Upper lobe of right lung (tissue), 1 donor: ENCODE measurements around the gene ALS2CL. TPM values are rescaled to one million over a fixed set of nuclear protein-coding genes. Genes with fewer than 3 reads are reported as not detected.
A peak's percentile ranks its signal among the peaks of the same experiment; 100 is the strongest.

Experiments used
- ATAC-seq: fragments of 200-7000 bp; cut with Tn5 transposase; one replicate; pipeline ENCODE4 v1.9.1; 2020; ENCODE audit warnings: mild to moderate bottlenecking, moderate library complexity
- DNase-seq: peaks from one replicate; pipeline ENCODE4 v3.0.0-alpha.2; 2020
- H3K27ac ChIP-seq: fragments of 200-600 bp; one replicate; pipeline ENCODE4 v1.8.0; 2022
- H3K27me3 ChIP-seq: fragments of 200-600 bp; one replicate; pipeline ENCODE4 v1.8.0; 2022; ENCODE audit warnings: mild to moderate bottlenecking
- H3K36me3 ChIP-seq: fragments of 200-600 bp; one replicate; pipeline ENCODE4 v1.8.0; 2022
- H3K4me1 ChIP-seq: fragments of 200-600 bp; one replicate; pipeline ENCODE4 v1.8.0; 2022
- H3K4me3 ChIP-seq: fragments of 200-600 bp; one replicate; pipeline ENCODE4 v1.8.0; 2022; ENCODE audit warnings: mild to moderate bottlenecking
- H3K9me3 ChIP-seq: fragments of 200-600 bp; one replicate; pipeline ENCODE4 v1.8.0; 2022
- intact Hi-C: fragments of 100-400 bp; cut with DNase I; formaldehyde crosslinking; loops from one replicate; pipeline ENCODE4 v1.11.0; 2022
- total RNA-seq: library from RNA; stranded (reverse); fragmentation: NEBNext Ultra II Directional; extraction: Animal tissue kit (Norgen Biotek cat#: 25700); gene quantifications from one replicate; pipeline ENCODE4 v1.2.1, GENCODE V29; 2021
- TF ChIP-seq, protein P1 (sequence below): fragments of 200-600 bp; IDR thresholded peaks from one replicate; pipeline ENCODE4 v1.8.0; 2022; ENCODE audit warnings: antibody characterized with exemption
- donor health status: DM: no; HTN: yes; CAD: no; lungs with severe emphysema.

ALS2CL gene
- total RNA-seq, 1 donor from 2014 or later, result 64.5 TPM

DNA sequence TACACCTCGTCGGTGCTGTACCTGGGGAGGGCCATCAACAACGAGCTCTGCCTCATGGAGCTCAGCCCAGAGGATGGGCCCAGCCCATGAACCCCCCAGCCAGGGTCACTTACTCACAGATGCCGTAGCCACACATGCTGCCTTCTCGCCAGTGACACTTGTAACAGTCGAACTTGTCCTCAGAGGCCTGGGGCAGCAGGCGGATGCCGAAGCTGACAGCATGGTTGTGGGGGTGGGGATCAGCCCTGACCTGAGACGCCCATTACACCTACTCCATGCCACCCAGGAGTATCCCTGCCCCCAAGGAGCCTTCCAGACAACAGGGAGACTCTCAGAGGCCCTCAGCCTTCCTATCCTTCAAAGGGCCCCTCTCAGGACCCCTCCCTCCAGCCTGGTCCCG, 12.1 kb downstream of the ALS2CL start:
- Histone ChIP-seq H3K9me3 (no peaks in the 10 kb centered on the region), H3K36me3 (peaks cover 4% of the 10 kb centered on the region), H3K4me1 (no peaks in the 10 kb centered on the region), H3K4me3 (no peak overlapping the region), H3K27me3 (no peaks in the 10 kb centered on the region), H3K27ac (no peak overlapping the region)
- DNase-seq (no peak), ATAC-seq (no peak)
- intact Hi-C loops, result no loop called here
- TF ChIP-seq, protein P1, sequence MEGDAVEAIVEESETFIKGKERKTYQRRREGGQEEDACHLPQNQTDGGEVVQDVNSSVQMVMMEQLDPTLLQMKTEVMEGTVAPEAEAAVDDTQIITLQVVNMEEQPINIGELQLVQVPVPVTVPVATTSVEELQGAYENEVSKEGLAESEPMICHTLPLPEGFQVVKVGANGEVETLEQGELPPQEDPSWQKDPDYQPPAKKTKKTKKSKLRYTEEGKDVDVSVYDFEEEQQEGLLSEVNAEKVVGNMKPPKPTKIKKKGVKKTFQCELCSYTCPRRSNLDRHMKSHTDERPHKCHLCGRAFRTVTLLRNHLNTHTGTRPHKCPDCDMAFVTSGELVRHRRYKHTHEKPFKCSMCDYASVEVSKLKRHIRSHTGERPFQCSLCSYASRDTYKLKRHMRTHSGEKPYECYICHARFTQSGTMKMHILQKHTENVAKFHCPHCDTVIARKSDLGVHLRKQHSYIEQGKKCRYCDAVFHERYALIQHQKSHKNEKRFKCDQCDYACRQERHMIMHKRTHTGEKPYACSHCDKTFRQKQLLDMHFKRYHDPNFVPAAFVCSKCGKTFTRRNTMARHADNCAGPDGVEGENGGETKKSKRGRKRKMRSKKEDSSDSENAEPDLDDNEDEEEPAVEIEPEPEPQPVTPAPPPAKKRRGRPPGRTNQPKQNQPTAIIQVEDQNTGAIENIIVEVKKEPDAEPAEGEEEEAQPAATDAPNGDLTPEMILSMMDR, result no peak

DNA sequence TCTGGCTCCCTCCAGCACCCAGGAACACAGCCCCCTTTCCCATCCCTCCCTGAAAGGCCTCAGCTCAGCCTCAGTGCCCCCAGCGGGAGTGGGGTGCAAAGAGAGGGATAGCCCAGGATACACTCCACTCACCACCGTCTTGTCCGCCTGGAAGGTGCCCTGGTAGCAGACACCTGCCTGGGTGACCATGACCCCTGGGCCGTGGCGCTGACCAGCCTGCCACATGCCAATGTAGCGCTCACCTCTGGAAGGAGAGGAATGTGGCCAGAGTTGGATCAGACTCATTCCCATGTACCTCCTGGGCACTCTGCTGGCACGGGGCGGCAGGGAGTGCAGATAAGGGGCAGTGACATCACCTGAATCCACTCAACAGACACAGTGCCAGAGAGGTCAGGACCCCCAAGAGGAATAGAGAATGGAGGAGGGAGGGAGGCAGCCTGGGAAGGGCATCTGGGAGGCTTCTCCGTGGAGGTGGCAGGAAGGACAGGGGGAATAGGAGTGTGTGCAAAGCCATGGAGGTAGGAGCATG, 13.1 kb downstream of the ALS2CL start:
- Histone ChIP-seq H3K4me1 (no peaks in the 10 kb centered on the region), H3K9me3 (no peaks in the 10 kb centered on the region), H3K36me3 (peaks cover 6% of the 10 kb centered on the region), H3K27ac (no peak overlapping the region), H3K4me3 (no peak overlapping the region), H3K27me3 (no peaks in the 10 kb centered on the region)
- no peak for ATAC-seq
- no peak for DNase-seq
- TF ChIP-seq, protein P1, result no peak
- intact Hi-C loops, result no loop called here

DNA sequence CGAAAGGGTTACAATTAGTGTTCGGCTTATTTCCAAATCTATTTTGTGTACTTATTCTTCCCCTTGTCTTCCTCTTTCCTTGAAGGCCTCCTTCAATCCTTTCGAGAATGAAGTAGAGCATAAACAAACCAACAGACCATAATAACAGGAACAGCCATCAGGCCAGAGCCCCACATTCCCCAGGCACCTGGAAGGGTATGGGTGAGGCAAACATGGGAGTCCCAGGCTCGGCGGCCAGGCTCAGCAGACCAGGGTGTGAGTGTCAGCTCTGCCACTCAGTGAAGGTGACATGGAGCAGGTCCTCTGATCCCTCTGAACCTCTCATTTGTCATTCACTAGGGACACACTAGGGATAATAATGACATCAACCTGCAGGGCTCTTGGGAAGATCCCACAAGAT, 13.8 kb downstream of the ALS2CL start:
- no peaks in the 10 kb centered on the region for H3K9me3 ChIP-seq
- DNase-seq (no peak), ATAC-seq (no peak)
- peaks cover 10% of the 10 kb centered on the region for H3K36me3 ChIP-seq
- H3K4me1 ChIP-seq, result no peaks in the 10 kb centered on the region
- H3K27me3 ChIP-seq, result no peaks in the 10 kb centered on the region
- TF ChIP-seq, protein P1, result no peak
- intact Hi-C loops, result no loop called here
- no peak overlapping the region for H3K4me3 ChIP-seq
- H3K27ac ChIP-seq, result no peak overlapping the region

DNA sequence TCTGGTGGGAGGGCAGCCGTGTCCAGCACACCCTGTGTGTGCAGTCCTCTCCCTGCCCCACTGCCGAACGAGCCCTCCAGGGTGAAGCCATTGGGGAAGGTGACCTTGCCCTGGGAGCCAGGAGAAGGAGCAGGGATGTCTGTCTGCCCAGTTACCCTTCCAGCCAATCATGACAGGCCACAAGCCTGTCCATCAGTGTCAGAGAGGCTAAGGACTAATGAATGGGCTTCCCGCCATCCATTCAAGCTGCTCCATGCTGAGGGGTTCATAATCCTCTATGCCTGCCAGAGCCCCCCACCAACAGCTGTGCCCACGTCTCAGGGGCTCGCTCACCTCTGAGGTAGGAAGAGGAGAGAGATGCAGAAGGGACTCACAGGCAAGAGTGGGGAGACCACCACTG, 15.2 kb downstream of the ALS2CL start:
- no peak for DNase-seq
- H3K4me1 ChIP-seq, result no peaks in the 10 kb centered on the region
- H3K27ac ChIP-seq, result no peak overlapping the region
- ATAC-seq, result no peak
- H3K36me3 ChIP-seq, result peaks cover 6% of the 10 kb centered on the region
- no peak overlapping the region for H3K4me3 ChIP-seq
- TF ChIP-seq, protein P1, result no peak
- intact Hi-C loops, result no loop called here
- H3K27me3 ChIP-seq, result no peaks in the 10 kb centered on the region
- H3K9me3 ChIP-seq, result no peaks in the 10 kb centered on the region

DNA sequence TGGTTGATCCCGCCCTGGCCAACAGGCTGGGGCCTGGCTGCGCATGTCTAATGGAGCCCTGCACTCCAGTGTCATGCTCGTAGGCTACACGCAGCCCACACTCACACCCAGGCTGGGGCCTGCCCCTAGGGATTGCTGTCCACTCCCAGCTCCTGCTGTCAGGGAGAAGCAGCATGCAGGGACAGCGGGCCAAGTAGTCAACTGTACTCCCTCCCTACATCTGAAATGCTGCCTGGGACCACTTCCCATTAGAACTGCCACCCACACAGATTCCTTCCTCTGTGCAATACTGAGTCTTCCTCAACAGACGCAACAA, 16.1 kb downstream of the ALS2CL start:
- DNase-seq (no peak), ATAC-seq (peak; percentile 6)
- Histone ChIP-seq H3K4me3 (no peak overlapping the region), H3K27me3 (no peaks in the 10 kb centered on the region), H3K4me1 (no peaks in the 10 kb centered on the region), H3K9me3 (no peaks in the 10 kb centered on the region), H3K36me3 (peaks cover 6% of the 10 kb centered on the region), H3K27ac (no peak overlapping the region)
- intact Hi-C loops, result no loop called here
- TF ChIP-seq, protein P1, result no peak
